K562 (cell line): ENCODE data around the gene MPG.

Source experiments
- EGR1 ChIP-seq: fragments of 450-650 bp; conservative IDR thresholded peaks from 2 replicates; pipeline ENCODE4 v1.6.1; 2017; ENCODE audit warnings: mild to moderate bottlenecking
- EP300 ChIP-seq: IDR thresholded peaks from 2 replicates; pipeline ENCODE4 v1.6.1; 2012; ENCODE audit warnings: low read length, improper control_type of control experiment
- GABPA ChIP-seq: fragments of 200-800 bp; sonication (Bioruptor generic); conservative IDR thresholded peaks from 2 replicates; pipeline ENCODE4 v1.6.1; 2016; ENCODE audit warnings: low read depth, missing genetic modification characterization, missing compliant biosample characterization
- MAFG ChIP-seq: fragments of 450-650 bp; conservative IDR thresholded peaks from 2 replicates; pipeline ENCODE4 v1.6.1; 2016; ENCODE audit warnings: missing genetic modification characterization, missing compliant biosample characterization
- MEIS2 ChIP-seq: fragments of 450-650 bp; IDR thresholded peaks from 2 replicates; pipeline ENCODE4 v1.6.1; 2014; ENCODE audit warnings: mild to moderate bottlenecking; ENCODE audit not compliant: partially characterized antibody
- POLR2A ChIP-seq: fragments of 450-650 bp; conservative IDR thresholded peaks from 2 replicates; pipeline ENCODE4 v1.6.1; 2016
- PTRF ChIP-seq: fragments of 450-650 bp; IDR thresholded peaks from 2 replicates; pipeline ENCODE4 v1.6.1; 2016; ENCODE audit warnings: mild to moderate bottlenecking, missing genetic modification characterization, missing compliant biosample characterization
- RNF2 ChIP-seq: sonication (generic); IDR thresholded peaks from 2 replicates; pipeline ENCODE4 v1.6.1; 2016
- ZNF146 ChIP-seq: IDR thresholded peaks from one replicate; pipeline ENCODE4 v1.6.1; 2018; ENCODE audit warnings: missing compliant biosample characterization; ENCODE audit not compliant: unreplicated experiment
- ZNF583 ChIP-seq: fragments of 250-450 bp; sonication (Bioruptor Pico); IDR thresholded peaks from 2 replicates; pipeline ENCODE4 v1.4.0; 2020
- TF ChIP-seq, protein P1 (sequence below): sonication (generic); formaldehyde crosslinking; IDR thresholded peaks from 2 replicates; pipeline ENCODE4 v1.9.0; 2022; ENCODE audit warnings: mild to moderate bottlenecking, missing genetic modification reagents

DNA sequence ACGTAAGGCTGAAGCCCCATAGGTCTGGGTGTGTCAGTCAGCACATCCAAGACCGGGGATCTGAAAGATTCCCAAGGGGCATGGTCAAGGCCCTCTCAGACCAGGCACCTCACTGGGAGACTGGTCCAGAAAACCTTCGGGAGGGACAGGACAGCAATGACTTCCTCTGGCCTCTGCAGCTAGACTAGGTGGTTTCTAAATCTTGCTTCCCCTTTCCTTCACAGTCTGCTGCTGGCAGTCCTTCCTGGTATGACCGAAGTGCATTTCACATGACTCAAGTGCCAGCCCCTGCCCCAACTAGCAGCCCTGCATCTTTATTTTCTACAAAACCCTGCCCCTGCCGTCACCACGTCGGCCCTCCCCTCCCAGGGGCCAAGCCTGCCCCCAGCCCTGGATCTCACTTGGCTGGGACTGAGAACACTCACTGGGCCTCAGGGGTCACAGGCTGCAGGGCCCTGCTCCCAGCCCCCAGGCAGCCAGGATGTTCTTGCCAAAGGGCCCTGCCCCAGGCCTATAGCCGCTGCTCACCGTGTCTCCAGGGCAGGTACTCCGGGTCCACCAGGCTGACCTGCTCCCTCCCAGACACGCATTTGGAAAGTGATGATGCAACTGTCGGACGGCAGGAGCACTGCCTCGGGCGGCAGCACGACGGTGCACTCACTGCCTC is 42.9 kb upstream of the MPG start:
- TF ChIP-seq GABPA (tag) (no peak), ZNF583 (no peak), MAFG (tag) (no peak), MEIS2 (no peak), EP300 (no peak), RNF2 (no peak), POLR2A (no peak), PTRF (no peak), ZNF146 (CRISPR knock-in tag) (no peak), EGR1 (no peak)
- TF ChIP-seq, protein P1, sequence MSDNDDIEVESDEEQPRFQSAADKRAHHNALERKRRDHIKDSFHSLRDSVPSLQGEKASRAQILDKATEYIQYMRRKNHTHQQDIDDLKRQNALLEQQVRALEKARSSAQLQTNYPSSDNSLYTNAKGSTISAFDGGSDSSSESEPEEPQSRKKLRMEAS (CRISPR knock-in tag), result 0 out of 2 replicates have a peak, but pooled peaks have one; percentile 15
